ENCODE measurements around the gene FASN. TPM values are rescaled to one million over a fixed set of nuclear protein-coding genes. Genes with fewer than 3 reads are reported as not detected.

The FASN gene
- total RNA-seq, 6 donors from 2014 or later: 191 to 805 (median 577) TPM

GRCh38 chr17:82080789-82081464 is 17.1 kb downstream of the FASN start:
- no peaks in the 10 kb centered on the region for H3K9me3 ChIP-seq
- ATAC-seq (ENCODE audit: low FRiP score in 2 of 2): no peak
- H3K27me3 ChIP-seq: no peaks in the 10 kb centered on the region
- DNase-seq: peak; percentile 23 to 84
- no peak overlapping the region for H3K27ac ChIP-seq
- whole genome bisulfite sequencing, 2 donors: 94 to 97% methylated on average over 30 to 41 of the region's 44 CpGs
- no peak overlapping the region for H3K4me3 ChIP-seq
- H3K4me1 ChIP-seq: no peaks in the 10 kb centered on the region
- TF ChIP-seq POLR2A (IDR thresholded peaks at IDR 0.05): no peak
- TF ChIP-seq CTCF (IDR thresholded peaks at IDR 0.05): no peak
- TF ChIP-seq EP300 (IDR thresholded peaks at IDR 0.05): no peak
- no peak for TF ChIP-seq POLR2AphosphoS5 (IDR thresholded peaks at IDR 0.05)
- peaks cover 68 to 83% (median 78%) of the 10 kb centered on the region in 4 donors for H3K36me3 ChIP-seq

- Histone ChIP-seq H3K27me3 (no peaks in the 10 kb centered on the region), H3K9me3 (no peaks in the 10 kb centered on the region), H3K4me1 (no peaks in the 10 kb centered on the region), H3K36me3 (peaks cover 61 to 76% (median 71%) of the 10 kb centered on the region in 4 donors), H3K4me3 (no peak overlapping the region), H3K27ac (no peak overlapping the region)
- DNase-seq (peak in 1 of 2 donors; percentile 79), ATAC-seq (ENCODE audit: low FRiP score in 2 of 2) (no peak)
- no peak for TF ChIP-seq POLR2A (IDR thresholded peaks at IDR 0.05)
- TF ChIP-seq CTCF (IDR thresholded peaks at IDR 0.05): no peak
- no peak for TF ChIP-seq EP300 (IDR thresholded peaks at IDR 0.05)
- TF ChIP-seq POLR2AphosphoS5 (IDR thresholded peaks at IDR 0.05): no peak
- 91 to 97% methylated on average over 18 to 29 of the region's 36 CpGs for WGBS, 2 donors
These were observed 17.8 kb downstream of the FASN start for GRCh38 chr17:82080048-82080788.

GRCh38 chr17:82079001-82079677 is 18.9 kb downstream of the FASN start:
- Histone ChIP-seq H3K36me3 (peaks cover 50 to 65% (median 60%) of the 10 kb centered on the region in 4 donors), H3K4me3 (no peak overlapping the region), H3K27me3 (no peaks in the 10 kb centered on the region), H3K27ac (no peak overlapping the region), H3K4me1 (no peaks in the 10 kb centered on the region), H3K9me3 (no peaks in the 10 kb centered on the region)
- ATAC-seq (ENCODE audit: low FRiP score in 2 of 2): no peak
- no peak for TF ChIP-seq EP300 (IDR thresholded peaks at IDR 0.05)
- peak in 1 of 4 donors; percentile 36 for TF ChIP-seq POLR2A (IDR thresholded peaks at IDR 0.05)
- DNase-seq: peak in 1 of 2 donors; percentile 82
- WGBS, 2 donors: 95 to 96% methylated on average over 7 to 38 of the region's 47 CpGs

- H3K9me3 ChIP-seq: no peaks in the 10 kb centered on the region
- H3K27ac ChIP-seq: no peak overlapping the region
- WGBS, 2 donors: 96 to 97% methylated on average over 15 to 18 of the region's 18 CpGs
- ATAC-seq (ENCODE audit: low FRiP score in 2 of 2) (no peak), DNase-seq (peak in 1 of 2 donors; percentile 73)
- H3K36me3 ChIP-seq: peaks cover 43 to 58% (median 53%) of the 10 kb centered on the region in 4 donors
- no peaks in the 10 kb centered on the region for H3K27me3 ChIP-seq
- H3K4me3 ChIP-seq: no peak overlapping the region
- no peaks in the 10 kb centered on the region for H3K4me1 ChIP-seq
- TF ChIP-seq POLR2AphosphoS5 (IDR thresholded peaks at IDR 0.05) (no peak), EP300 (IDR thresholded peaks at IDR 0.05) (no peak), CTCF (IDR thresholded peaks at IDR 0.05) (no peak)
These were observed 19.6 kb downstream of the FASN start for GRCh38 chr17:82078433-82078832.
